Measurements from ENCODE around the gene C3orf20. TPM values are rescaled to one million over a fixed set of nuclear protein-coding genes. Genes with fewer than 3 reads are reported as not detected.

The C3orf20 gene
- total and polyA plus RNA-seq, 9 of the 15 experiments (the other 6 are each of a cell fraction or from before 2014, with no cell fraction given): 0.04 TPM; not detected in 8

GRCh38 chr3:14700891-14701290 is 25.9 kb downstream of the C3orf20 start:
- no peak overlapping the region for H3K4me2 ChIP-seq (ENCODE audit: insufficient read depth, low read length)
- BruUV-seq (replicated peaks): no TSS peak
- no peak for TF ChIP-seq ZNF146 (CRISPR knock-in tag; IDR thresholded peaks at IDR 0.05; ENCODE audit: unreplicated experiment)
- TF ChIP-seq ZNF584 (CRISPR knock-in tag; IDR thresholded peaks at IDR 0.05; ENCODE audit: low read depth): no peak
- in situ Hi-C loops (cut with MboI): no loop called here
- ATAC-seq (no peak), DNase-seq (ENCODE audit: extremely low read depth in 1 of 4, low spot score in 3 of 4) (no peak), FAIRE-seq (no peak)
- H3K79me2 ChIP-seq (ENCODE audit: control insufficient read depth, insufficient read depth, low read length): no peaks in the 10 kb centered on the region
- H4K20me1 ChIP-seq (replicated peaks; ENCODE audit: control insufficient read depth, insufficient read depth, low read length): no peaks in the 10 kb centered on the region
- no peaks in the 10 kb centered on the region for H3K36me3 ChIP-seq (ENCODE audit: control insufficient read depth, insufficient read depth, low read length)
- H3K9me1 ChIP-seq (ENCODE audit: control insufficient read depth, insufficient read depth, low read length): no peaks in the 10 kb centered on the region
- H3K27ac ChIP-seq (ENCODE audit: extremely low read depth, low read depth, low read length): no peak overlapping the region
- intact Hi-C loops (cut with micrococcal nuclease): no loop called here
- no peak overlapping the region for H3K9ac ChIP-seq (ENCODE audit: insufficient read depth in 1 of 2, low read depth in 2 of 2, low read length in 2 of 2)
- H3K4me1 ChIP-seq (replicated peaks in 1 of 2; ENCODE audit: control insufficient read depth in 2 of 2, insufficient read depth in 2 of 2, low read length in 2 of 2): no peaks in the 10 kb centered on the region
- 0% methylated on average over 3 of the region's 3 CpGs for WGBS (ENCODE audit: insufficient coverage, low coverage, missing lambda C conversion rate)
- POLR2A ChIA-PET: interaction anchor here (1.8 kb wide), 1 partner anchor 9 kb away, joined by 4 read pairs; no protein-coding TSS in a partner anchor
- no peak overlapping the region for H3K4me3 ChIP-seq
- CTCF ChIA-PET (ENCODE audit: low intra/inter-chr PET ratio): no interaction called here
- no peaks in the 10 kb centered on the region for H3K9me3 ChIP-seq (replicated peaks; ENCODE audit: control insufficient read depth, insufficient read depth, low read depth, low read length)
- H2AFZ ChIP-seq (ENCODE audit: low read depth, low read length): no peak overlapping the region
- H3K27me3 ChIP-seq (ENCODE audit: control insufficient read depth in 2 of 2, insufficient read depth in 2 of 2, low read length in 2 of 2): peaks cover 2 to 21% of the 10 kb centered on the region in 2 experiments; a peak in 3 of 5 replicates

DNA sequence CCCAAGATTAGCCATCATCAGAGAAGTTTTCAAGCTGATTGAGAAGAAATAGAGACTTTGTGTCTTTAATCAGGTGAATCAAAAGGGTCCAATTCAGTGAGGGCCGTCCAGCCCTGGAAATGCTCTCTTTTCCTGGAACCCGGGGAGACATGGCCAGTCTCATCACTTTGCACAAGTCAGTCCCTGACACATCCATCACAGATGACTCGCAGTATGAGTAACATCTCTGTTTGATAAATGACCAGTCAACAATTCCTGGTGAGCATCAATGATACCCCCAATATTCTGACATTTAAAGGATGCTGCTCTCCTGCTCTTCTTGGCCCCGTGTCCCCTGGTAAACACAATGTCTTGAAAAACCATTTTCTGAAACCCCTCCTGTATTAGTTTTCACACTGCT is 26.7 kb downstream of the C3orf20 start:
- POLR2A ChIA-PET: interaction anchor here (0.6 to 1.8 kb wide), 4 partner anchors 10 to 858 kb away, joined by 3 to 4 read pairs (median 4); no protein-coding TSS in a partner anchor
- intact Hi-C loops (cut with micrococcal nuclease): no loop called here
- H3K4me3 ChIP-seq: no peak overlapping the region
- H4K20me1 ChIP-seq (replicated peaks; ENCODE audit: control insufficient read depth, insufficient read depth, low read length): no peaks in the 10 kb centered on the region
- ATAC-seq (no peak), FAIRE-seq (peak; percentile 42), DNase-seq (ENCODE audit: extremely low read depth in 1 of 4, low spot score in 3 of 4) (no peak)
- no peak overlapping the region for H3K9ac ChIP-seq (ENCODE audit: insufficient read depth in 1 of 2, low read depth in 2 of 2, low read length in 2 of 2)
- in situ Hi-C loops (cut with MboI): no loop called here
- H3K9me1 ChIP-seq (ENCODE audit: control insufficient read depth, insufficient read depth, low read length): no peaks in the 10 kb centered on the region
- no peak overlapping the region for H2AFZ ChIP-seq (ENCODE audit: low read depth, low read length)
- no peaks in the 10 kb centered on the region for H3K36me3 ChIP-seq (ENCODE audit: control insufficient read depth, insufficient read depth, low read length)
- no peaks in the 10 kb centered on the region for H3K4me1 ChIP-seq (replicated peaks in 1 of 2; ENCODE audit: control insufficient read depth in 2 of 2, insufficient read depth in 2 of 2, low read length in 2 of 2)
- 0% methylated on average over 4 of the region's 4 CpGs for WGBS (ENCODE audit: insufficient coverage, low coverage, missing lambda C conversion rate)
- no peak for TF ChIP-seq EGR1 (conservative IDR thresholded peaks at IDR 0.05)
- TF ChIP-seq MBD2 (IDR thresholded peaks at IDR 0.05; ENCODE audit: borderline replicate concordance, low read depth): no peak
- TF ChIP-seq CAMTA2 (CRISPR knock-in tag; conservative IDR thresholded peaks at IDR 0.05): no peak
- peak; percentile 7 for TF ChIP-seq MEIS2 (IDR thresholded peaks at IDR 0.05; ENCODE audit: partially characterized antibody)
- CTCF ChIA-PET (ENCODE audit: low intra/inter-chr PET ratio): no interaction called here
- no peak overlapping the region for H3K27ac ChIP-seq (ENCODE audit: extremely low read depth, low read depth, low read length)
- H3K4me2 ChIP-seq (ENCODE audit: insufficient read depth, low read length): no peak overlapping the region
- no TSS peak for BruUV-seq (replicated peaks)
- H3K9me3 ChIP-seq (replicated peaks; ENCODE audit: control insufficient read depth, insufficient read depth, low read depth, low read length): no peaks in the 10 kb centered on the region
- H3K27me3 ChIP-seq (ENCODE audit: control insufficient read depth in 2 of 2, insufficient read depth in 2 of 2, low read length in 2 of 2): peaks cover 3 to 22% of the 10 kb centered on the region in 2 experiments; a peak in 3 of 5 replicates
- no peaks in the 10 kb centered on the region for H3K79me2 ChIP-seq (ENCODE audit: control insufficient read depth, insufficient read depth, low read length)
